Measurements from ENCODE around the gene MPHOSPH10.
"Not testable (repeated sequence)": the region's sequence is repeated elsewhere in the genome, so short reads cannot be mapped to it uniquely, and the experiment has no call there.

Gene MPHOSPH10

DNA sequence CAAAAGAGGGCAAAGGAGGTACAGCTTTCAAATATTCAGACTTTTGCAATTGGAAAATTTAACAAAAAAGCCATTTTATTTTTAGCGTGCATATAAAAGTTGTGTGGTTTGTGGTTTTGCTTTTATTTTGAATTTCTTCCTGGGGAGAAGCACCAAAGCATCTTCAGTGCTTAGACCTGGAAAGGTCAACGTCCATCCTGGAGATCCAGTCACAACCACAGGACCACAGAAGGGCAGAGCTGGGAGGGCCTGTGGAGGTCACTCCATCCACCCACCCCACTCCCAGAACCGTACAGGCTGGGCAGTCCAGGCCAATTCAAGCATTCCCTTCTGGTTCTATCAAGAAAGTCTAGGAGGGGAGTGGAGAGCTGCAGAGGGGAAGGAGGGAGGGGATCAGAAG is 43.8 kb downstream of the MPHOSPH10 start:
- DNase-seq: no peak

DNA sequence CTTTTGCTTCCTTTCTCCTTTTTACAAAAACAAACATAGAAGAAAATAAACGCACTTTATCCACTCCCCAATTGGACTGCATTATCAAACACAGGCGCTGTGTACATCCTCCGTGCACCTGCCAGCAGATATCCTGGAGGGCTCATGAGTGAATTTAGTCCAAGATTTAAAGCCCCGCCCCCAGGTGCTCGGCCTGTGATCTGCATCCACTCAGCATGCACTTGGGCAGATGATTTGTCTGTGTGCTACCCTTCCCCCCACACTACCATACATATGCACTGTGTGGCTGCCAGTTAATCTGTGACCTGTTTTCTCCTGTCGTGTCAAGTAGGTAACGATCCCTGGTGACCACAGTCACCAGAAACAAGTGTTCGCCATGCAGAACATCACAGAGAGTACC is 48.4 kb downstream of the MPHOSPH10 start:
- DNase-seq: not testable (repeated sequence)

DNA sequence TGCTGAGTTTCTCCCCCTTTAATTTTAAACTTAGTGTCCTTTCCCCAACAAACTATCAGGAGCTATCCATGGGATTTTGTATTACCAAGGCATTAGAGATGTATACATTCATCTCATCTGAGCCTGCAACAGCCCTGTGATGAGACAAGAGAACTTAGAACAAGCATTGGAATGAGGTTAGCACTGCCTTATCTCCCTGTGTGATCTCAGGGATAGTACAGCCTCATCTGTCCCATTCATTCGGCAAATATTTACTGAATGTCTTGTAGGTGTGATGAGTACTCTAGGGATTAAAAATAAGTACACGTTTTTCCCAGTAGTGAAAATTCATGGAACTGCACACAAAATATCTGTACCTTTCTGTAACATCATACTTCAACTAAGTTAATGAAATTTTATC is 50.9 kb downstream of the MPHOSPH10 start:
- no peak for DNase-seq

DNA sequence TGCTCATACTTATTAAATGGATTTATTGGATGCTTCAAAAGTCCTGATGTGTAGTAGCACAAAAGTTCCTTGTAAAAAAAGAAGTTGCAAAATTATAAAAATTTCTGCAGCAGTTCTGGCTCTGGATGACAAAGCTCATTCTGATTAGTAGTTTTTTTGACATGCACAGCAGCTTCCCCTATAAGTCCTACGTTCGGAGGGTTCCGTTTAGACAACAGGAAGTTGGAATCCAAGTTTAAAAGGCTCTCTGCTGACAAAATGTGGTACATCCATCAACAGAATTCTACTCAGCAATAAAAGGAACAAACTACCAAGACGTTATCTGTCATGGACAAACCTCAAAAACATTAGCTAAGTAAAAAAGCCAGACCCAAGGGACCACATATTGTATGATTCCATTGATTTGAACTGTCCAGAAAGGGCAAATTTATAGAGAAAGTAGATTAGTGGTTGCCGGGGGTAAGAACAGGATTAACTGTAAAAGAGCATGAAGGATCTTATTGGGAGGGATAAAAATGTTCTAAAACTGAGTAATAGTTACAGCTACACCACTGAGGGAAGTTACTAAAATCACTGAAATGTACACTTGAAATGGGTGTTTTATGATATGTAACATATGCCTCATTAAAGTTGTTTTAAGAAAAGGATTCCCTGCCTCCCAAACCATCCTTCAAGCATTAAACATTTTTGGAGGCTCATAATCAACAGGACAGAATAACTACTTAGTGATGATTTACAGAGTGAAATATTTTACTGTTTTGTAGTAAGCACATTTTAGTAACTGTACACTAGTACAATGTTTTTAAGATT is 53.1 kb downstream of the MPHOSPH10 start:
- not testable (repeated sequence) for DNase-seq

DNA sequence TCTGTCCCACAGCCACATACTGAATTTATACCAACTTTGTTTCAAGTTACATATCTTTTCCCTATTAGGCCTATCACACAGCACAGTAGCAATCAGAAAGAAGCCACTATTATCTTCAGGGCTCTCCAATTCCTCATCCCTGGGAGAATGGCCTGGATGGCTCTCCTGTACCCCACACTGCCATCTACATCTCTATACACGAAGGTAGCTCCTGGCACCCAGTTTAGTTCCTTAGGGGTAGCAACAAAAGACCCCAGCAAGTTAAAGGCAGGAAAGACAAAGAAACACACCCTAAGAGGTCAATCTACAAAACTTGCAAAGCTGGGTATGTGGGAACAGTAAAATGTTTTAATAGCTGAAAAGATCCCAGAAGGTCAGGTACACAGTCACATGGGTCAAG is 56.5 kb downstream of the MPHOSPH10 start:
- DNase-seq: no peak

DNA sequence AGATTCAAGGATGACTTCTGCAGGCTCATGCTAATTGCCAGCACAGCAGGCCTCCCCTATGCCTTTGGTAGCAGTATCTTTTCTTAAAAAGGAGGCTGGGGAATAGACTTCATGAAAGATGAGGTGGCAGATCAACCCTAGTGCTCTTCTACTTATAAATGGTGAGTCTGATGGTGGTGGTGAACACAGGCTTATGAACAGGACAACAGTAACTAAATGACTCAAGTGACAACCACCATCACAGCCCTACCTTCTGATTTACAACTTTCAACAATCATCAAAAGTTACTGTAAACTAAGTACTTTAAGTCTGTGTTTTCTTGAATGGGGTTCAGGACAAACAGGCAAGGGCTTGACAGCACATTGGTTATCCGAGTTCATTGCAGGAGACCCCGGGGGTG is 57.2 kb downstream of the MPHOSPH10 start:
- no peak for DNase-seq

DNA sequence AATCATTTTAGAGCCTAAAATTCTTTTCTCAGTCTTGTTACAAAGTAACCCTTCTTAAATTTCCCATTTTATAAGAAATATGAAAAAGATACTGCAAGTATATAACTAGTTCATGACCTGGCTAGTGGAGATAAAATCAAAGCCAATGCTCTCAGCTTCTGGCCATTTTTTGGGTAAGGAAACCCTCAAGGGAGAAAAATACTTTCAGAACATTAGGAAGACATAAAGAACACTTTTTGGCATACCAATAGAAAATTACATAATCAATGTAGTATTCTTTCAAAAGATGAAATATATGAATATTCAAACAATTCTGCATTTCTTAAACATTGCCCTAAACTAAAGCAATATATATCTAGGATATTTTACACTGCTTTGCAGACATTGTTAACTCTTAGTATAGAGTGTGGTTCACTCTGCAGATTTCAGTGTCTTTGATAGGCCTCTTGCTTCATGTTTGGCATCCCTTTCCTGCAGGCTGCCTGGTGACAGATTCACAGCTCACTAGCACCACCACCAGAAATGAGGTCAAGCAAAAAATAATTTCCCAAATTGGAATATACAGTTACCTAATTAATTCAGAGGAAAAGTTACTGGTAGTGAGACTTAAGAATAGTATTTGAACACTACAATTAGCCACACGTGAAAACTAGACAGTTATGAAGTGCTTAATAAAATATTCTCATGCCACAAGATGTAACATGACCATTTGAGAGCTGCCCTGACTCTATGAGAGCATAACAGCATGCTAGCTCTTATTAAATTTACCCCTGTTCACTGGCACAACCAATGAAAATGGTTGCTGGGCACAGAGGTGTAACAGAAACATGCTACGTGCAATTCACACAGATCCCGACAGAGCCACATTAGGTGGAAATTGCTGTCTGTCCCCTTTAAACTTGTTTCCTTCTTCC is 60.5 kb downstream of the MPHOSPH10 start:
- peak; percentile 3 for DNase-seq

DNA sequence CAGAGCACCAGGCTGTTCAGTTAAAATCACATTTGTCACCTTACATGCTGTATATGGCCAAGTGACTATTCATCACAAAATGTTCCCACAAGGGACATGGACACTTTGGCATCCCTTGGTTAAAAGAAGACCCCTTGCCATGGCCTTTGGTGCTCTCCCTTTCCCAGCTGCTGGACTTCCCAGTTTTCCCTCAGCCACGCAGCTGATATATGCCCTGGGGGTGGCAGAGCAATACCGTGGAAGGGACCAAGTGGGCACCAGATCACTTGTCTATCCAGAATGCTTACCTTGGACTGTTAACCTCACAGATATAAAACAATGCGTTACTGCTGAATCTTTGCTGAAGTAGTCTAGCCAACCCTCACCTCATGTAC is 61.1 kb downstream of the MPHOSPH10 start:
- no peak for DNase-seq

Data from activated CD4-positive, alpha-beta T cell treated with anti-CD3 and anti-CD28 coated beads, Interleukin-10, Interleukin-2, amounts not matched to agents 100 ng/mL and 50 ng/mL, durations not matched to agents 16 hours and 8 hours (primary cell).